Right cardiac atrium (tissue), 5 donors: ENCODE results near the gene RPLP2. TPM values are rescaled to one million over a fixed set of nuclear protein-coding genes. Genes with fewer than 3 reads are reported as not detected.

ENCODE experiments used
- ATAC-seq, 2 donors: fragments of 200-7000 bp; cut with Tn5 transposase; one replicate each; pipeline versions ENCODE4 v1.8.0 to v1.9.1; 2020; ENCODE audit warnings: moderate library complexity in 2 of 2, mild to moderate bottlenecking in 1 of 2
- DNase-seq, 3 donors: peaks; one replicate each; pipeline ENCODE4 v3.0.0-alpha.2; 2020
- H3K27ac ChIP-seq: one replicate; pipeline ENCODE4 v1.5.1; 2013; ENCODE audit warnings: mild to moderate bottlenecking, low read length, control low read depth, moderate library complexity
- H3K27me3 ChIP-seq: one replicate; pipeline ENCODE4 v1.6.1; 2013; ENCODE audit not compliant: control insufficient read depth, insufficient read depth
- H3K4me1 ChIP-seq: one replicate; pipeline ENCODE4 v1.6.1; 2013; ENCODE audit warnings: low read length; ENCODE audit not compliant: control insufficient read depth, insufficient read depth
- H3K4me3 ChIP-seq: one replicate; pipeline ENCODE4 v1.5.1; 2013; ENCODE audit warnings: low read length, control low read depth
- H3K9me3 ChIP-seq: one replicate; pipeline ENCODE4 v1.6.1; 2013; ENCODE audit warnings: low read length; ENCODE audit not compliant: control insufficient read depth
- WGBS: extraction: QIAGEN DNeasy Blood & Tissue Kit; methylation state at CpG from one replicate; pipeline ENCODE4 v1.1.7; 2013; 5-methylcytosine and 5-hydroxymethylcytosine counted together
- intact Hi-C, 4 donors: fragments of 100-400 bp; cut with DNase I; formaldehyde crosslinking; loops; one replicate each; pipeline versions ENCODE4 v1.11.0 to v1.14.0; 2022 to 2023
- polyA plus RNA-seq: library from polyadenylated mRNA; stranded (reverse); fragments of 200-250 nt; gene quantifications from one replicate; pipeline ENCODE4 v1.2.3, GENCODE V29; 2013
- total RNA-seq, 4 donors: library from RNA; stranded (reverse); fragmentation: NEBNext Ultra II Directional; extraction: Animal tissue kit (Norgen Biotek cat#: 25700); gene quantifications; one replicate each; pipeline ENCODE4 v1.2.1, GENCODE V29; 2021
- donor health status: healthy with polysubstance abuse.
- donor health status: DM: no; HTN: yes; CAD: no.
- donor health status: DM: no; HTN: no; CAD: no.
- donor health status: DM: no; HTN: yes; CAD: no; lungs with severe emphysema.
- donor health status: DM: yes; HTN: yes; CAD: no.

RPLP2 gene
- total and polyA plus RNA-seq, 5 donors, result 859 to 1,291 (median 1,062) TPM

DNA sequence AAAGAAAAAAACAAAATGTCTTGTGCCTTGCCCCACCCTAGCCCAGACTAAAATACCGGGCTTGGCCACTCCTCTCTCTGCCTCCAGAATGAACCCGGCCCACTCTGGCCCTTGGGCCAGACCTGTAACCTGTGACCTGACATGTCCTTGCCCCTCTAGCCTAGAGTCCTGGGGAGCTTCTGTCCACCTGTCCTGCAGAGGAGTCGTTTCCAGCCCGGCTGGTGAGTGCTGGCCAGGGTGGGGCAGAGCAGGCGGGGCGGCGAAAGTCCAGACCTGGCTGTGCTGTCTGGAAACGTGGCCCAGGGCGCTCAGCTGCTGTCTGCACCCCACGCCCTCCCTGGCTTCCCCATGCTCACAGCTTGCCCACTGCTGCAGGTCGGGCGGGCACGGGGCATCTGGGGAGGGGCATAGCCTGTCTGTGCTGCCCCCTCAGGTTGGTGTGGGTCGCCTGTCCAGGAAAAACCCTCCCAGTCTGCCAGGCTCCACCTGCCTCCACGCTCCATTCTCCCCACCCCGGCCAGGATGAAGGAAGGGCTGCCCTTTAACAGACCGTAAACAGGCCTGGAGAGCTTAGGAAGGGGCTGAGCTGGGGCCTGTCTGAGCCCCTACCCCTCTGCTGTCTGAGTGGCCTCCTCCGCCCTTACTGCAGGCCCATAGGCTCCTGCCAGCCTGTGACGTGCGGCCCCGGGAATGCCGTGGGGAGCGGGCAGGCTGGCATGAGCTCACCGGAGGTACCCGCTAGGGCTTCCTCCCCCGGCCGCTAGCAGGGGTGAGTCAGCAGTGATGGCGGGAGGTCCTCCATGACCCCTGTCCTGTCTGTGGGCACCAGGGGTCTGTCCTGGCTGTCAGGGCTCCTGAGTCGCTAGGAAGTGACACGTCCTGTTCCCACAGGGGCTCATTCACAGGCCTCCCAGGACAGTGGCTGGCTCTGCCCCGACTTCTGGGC, 24.9 kb downstream of the RPLP2 start:
- 26% methylated on average over 31 of the region's 31 CpGs for WGBS
- H3K27ac ChIP-seq, result peak overlapping the region; percentile 93
- H3K4me3 ChIP-seq, result no peak overlapping the region
- ATAC-seq, result peak; percentile 33 to 36
- peak; percentile 81 to 92 (median 85) for DNase-seq
- H3K9me3 ChIP-seq, result no peaks in the 10 kb centered on the region
- peaks cover 8% of the 10 kb centered on the region for H3K4me1 ChIP-seq
- intact Hi-C loops, result no loop called here
- H3K27me3 ChIP-seq, result no peaks in the 10 kb centered on the region

DNA sequence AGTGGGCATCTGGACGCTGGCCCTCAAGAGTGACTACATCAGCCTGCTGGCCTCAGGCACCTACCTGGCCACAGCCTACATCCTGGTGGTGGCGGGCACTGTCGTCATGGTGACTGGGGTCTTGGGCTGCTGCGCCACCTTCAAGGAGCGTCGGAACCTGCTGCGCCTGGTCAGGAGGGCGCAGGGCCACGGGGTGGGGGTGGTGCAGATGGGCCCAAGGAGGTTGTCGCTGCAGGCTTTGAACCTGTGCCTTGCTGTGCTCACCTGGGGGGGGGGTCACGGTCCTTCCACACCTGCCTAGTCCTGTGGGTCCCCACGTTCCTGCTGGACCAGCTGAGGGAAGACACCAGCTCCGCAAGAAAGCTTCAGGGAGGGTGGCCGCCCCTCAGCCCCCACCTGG, 26.5 kb downstream of the RPLP2 start:
- H3K4me1 ChIP-seq, result peaks cover 12% of the 10 kb centered on the region

DNA sequence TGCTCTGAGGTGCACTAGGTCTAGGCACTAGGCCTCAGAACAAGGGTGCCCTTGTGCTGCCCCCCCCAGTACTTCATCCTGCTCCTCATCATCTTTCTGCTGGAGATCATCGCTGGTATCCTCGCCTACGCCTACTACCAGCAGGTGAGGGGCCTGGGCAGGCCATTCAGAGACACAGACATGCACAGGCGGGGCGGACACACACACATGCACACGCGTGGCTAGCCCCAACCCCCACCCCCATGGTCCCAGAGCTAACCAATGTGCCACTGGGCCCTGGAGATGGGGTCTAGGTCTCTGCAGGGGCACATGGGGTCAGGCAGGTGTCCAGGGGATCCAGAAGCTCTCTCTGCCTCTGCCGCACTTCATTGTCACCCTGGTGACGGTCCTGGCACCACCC, 26.9 kb downstream of the RPLP2 start:
- Histone ChIP-seq H3K9me3 (no peaks in the 10 kb centered on the region), H3K27ac (no peak overlapping the region), H3K4me1 (peaks cover 12% of the 10 kb centered on the region), H3K4me3 (no peak overlapping the region), H3K27me3 (no peaks in the 10 kb centered on the region)
- ATAC-seq (no peak), DNase-seq (no peak)
- 87% methylated on average over 9 of the region's 9 CpGs for WGBS
- intact Hi-C loops, result no loop called here

More for the DNA sequence above, 26.5 kb downstream of the RPLP2 start:
- Histone ChIP-seq H3K4me3 (no peak overlapping the region), H3K27ac (no peak overlapping the region), H3K27me3 (no peaks in the 10 kb centered on the region), H3K9me3 (no peaks in the 10 kb centered on the region)
- no peak for DNase-seq
- WGBS, result 89% methylated on average over 14 of the region's 14 CpGs
- intact Hi-C loops, result no loop called here
- no peak for ATAC-seq

- H3K4me3 ChIP-seq, result no peak overlapping the region
- no peaks in the 10 kb centered on the region for H3K9me3 ChIP-seq
- ATAC-seq, result no peak
- H3K4me1 ChIP-seq, result peaks cover 9% of the 10 kb centered on the region
- WGBS, result 83% methylated on average over 22 of the region's 22 CpGs
- H3K27me3 ChIP-seq, result no peaks in the 10 kb centered on the region
- intact Hi-C loops, result no loop called here
- DNase-seq, result no peak
- H3K27ac ChIP-seq, result no peak overlapping the region
These were observed 27.6 kb downstream of the RPLP2 start for GRCh38 chr11:837189-837989.

DNA sequence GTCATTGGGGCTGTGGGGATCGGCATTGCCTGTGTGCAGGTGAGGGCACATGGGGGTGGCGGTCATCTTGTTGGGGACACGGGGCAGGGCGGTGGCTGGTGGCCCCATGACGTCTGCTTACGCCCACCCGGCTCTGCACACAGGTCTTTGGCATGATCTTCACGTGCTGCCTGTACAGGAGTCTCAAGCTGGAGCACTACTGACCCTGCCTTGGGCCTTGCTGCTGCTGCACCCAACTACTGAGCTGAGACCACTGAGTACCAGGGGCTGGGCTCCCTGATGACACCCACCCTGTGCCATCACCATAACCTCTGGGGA, 28.2 kb downstream of the RPLP2 start:
- 70% methylated on average over 8 of the region's 8 CpGs for WGBS
- DNase-seq (no peak), ATAC-seq (no peak)
- H3K27ac ChIP-seq, result no peak overlapping the region
- intact Hi-C loops, result no loop called here
- no peaks in the 10 kb centered on the region for H3K27me3 ChIP-seq
- no peak overlapping the region for H3K4me3 ChIP-seq
- H3K9me3 ChIP-seq, result no peaks in the 10 kb centered on the region
- H3K4me1 ChIP-seq, result peaks cover 9% of the 10 kb centered on the region

- Histone ChIP-seq H3K27me3 (no peaks in the 10 kb centered on the region), H3K4me1 (peaks cover 9% of the 10 kb centered on the region), H3K4me3 (no peak overlapping the region), H3K27ac (no peak overlapping the region), H3K9me3 (no peaks in the 10 kb centered on the region)
- intact Hi-C loops, result no loop called here
- WGBS, result 38% methylated on average over 17 of the region's 17 CpGs
- DNase-seq, result no peak
- no peak for ATAC-seq
These were observed 28.9 kb downstream of the RPLP2 start for GRCh38 chr11:838441-839279.

- Histone ChIP-seq H3K27me3 (no peaks in the 10 kb centered on the region), H3K27ac (no peak overlapping the region), H3K9me3 (no peaks in the 10 kb centered on the region), H3K4me1 (peaks cover 9% of the 10 kb centered on the region), H3K4me3 (no peak overlapping the region)
- 87% methylated on average over 5 of the region's 5 CpGs for WGBS
- intact Hi-C loops, result no loop called here
- DNase-seq (no peak), ATAC-seq (no peak)
These were observed 29.5 kb downstream of the RPLP2 start for GRCh38 chr11:839280-839623.

GRCh38 chr11:839875-840617, 30.3 kb downstream of the RPLP2 start:
- intact Hi-C loops, result no loop called here
- DNase-seq (peak in 1 of 3 donors; percentile 67), ATAC-seq (no peak)

DNA sequence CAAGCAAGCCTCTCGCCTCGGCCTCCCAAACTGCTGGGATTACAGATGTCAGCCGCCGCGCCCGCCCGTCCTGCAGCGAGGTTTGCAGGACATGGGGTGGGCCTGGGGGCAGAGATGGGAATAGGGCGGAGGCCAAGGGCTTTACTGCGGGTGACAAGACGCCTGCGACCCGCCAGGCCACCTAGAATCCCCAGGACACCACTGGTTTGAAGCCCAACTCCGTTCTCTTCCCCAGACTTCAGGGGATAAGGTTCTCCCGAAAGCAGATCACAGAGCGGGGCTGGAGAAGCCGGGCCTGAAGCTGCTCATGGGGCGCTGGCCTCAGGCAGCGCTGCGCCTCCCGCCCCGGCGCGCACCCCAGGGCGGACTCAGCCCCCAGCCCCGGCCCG, 32.2 kb downstream of the RPLP2 start:
- H3K4me1 ChIP-seq, result peaks cover 12% of the 10 kb centered on the region

More at GRCh38 chr11:839875-840617, 30.3 kb downstream of the RPLP2 start:
- Histone ChIP-seq H3K27me3 (no peaks in the 10 kb centered on the region), H3K4me1 (peaks cover 7% of the 10 kb centered on the region), H3K4me3 (no peak overlapping the region), H3K9me3 (no peaks in the 10 kb centered on the region), H3K27ac (no peak overlapping the region)
- WGBS, result 71% methylated on average over 25 of the region's 25 CpGs

GRCh38 chr11:842370-843002, 32.7 kb downstream of the RPLP2 start, which contains the start of the genes POLR2L and TSPAN4:
Gene POLR2L, minus strand, starts transcription at chr11:842529. Its CDS starts 21 bp downstream, at chr11:842508.
Gene TSPAN4, plus strand, starts transcription at chr11:842852. Its CDS starts 7,453 bp downstream, at chr11:850305.
- Histone ChIP-seq H3K27me3 (no peaks in the 10 kb centered on the region), H3K4me3 (peak within 1 kb of the TSS; percentile 86), H3K9me3 (no peaks in the 10 kb centered on the region), H3K27ac (peak within 1 kb of the TSS; percentile 95), H3K4me1 (peaks cover 12% of the 10 kb centered on the region)
- peak; percentile 30 to 38 for ATAC-seq
- WGBS, result under 1% methylated on average over 87 of the region's 87 CpGs
- intact Hi-C loops, result no loop called here
- DNase-seq, result peak; percentile 91 to 96 (median 96)

More for the DNA sequence above, 32.2 kb downstream of the RPLP2 start:
- no peaks in the 10 kb centered on the region for H3K9me3 ChIP-seq
- H3K27me3 ChIP-seq, result no peaks in the 10 kb centered on the region
- peak overlapping the region; percentile 86 for H3K4me3 ChIP-seq
- peak overlapping the region; percentile 95 for H3K27ac ChIP-seq
- intact Hi-C loops, result no loop called here
- DNase-seq (no peak), ATAC-seq (peak in 1 of 2 donors; percentile 0)
- under 1% methylated on average over 27 of the region's 27 CpGs for WGBS
